MCF 10A (cell line): ENCODE data around the gene NUCB2. TPM values are rescaled to one million over a fixed set of nuclear protein-coding genes. Genes with fewer than 3 reads are reported as not detected.

ENCODE experiments used
- total RNA-seq: library from RNA; stranded (reverse); gene quantifications from 2 replicates; pipeline ENCODE4 v1.2.3, GENCODE V29; 2022

NUCB2 gene
- total RNA-seq, 1 experiment from 2014 or later, result 89.4 TPM

Other genes starting within 250 kb of the NUCB2 start
- 1,551 and 1,734 TPM in 2 replicates for gene RPS13, start 199.1 kb upstream of the NUCB2 start, total RNA-seq
- gene PIK3C2A, start 68.8 kb upstream of the NUCB2 start, total RNA-seq, result 51.7 and 58.1 TPM in 2 replicates
- gene NCR3LG1, start 75.1 kb downstream of the NUCB2 start, total RNA-seq, result 13.6 and 14.2 TPM in 2 replicates
- gene KCNJ11, start 111.9 kb downstream of the NUCB2 start, total RNA-seq, result 0.54 TPM in 1 of 2 replicates, not detected in the other
- not detected in 2 replicates for gene ABCC8, start 200.1 kb downstream of the NUCB2 start, total RNA-seq